ENCODE data around the gene MIB1.

The MIB1 gene

GRCh38 chr18:21762181-21762772 is 21.7 kb downstream of the MIB1 start:
- H3K27me3 Mint-ChIP-seq (ENCODE audit: low read depth, poor library complexity) = no peaks in the 10 kb centered on the region
- H3K27ac Mint-ChIP-seq = no peak overlapping the region
- peaks cover 24% of the 10 kb centered on the region for H3K4me1 Mint-ChIP-seq
- peaks cover 33% of the 10 kb centered on the region for H3K36me3 Mint-ChIP-seq (ENCODE audit: low read depth)
- no peaks in the 10 kb centered on the region for H3K9me3 Mint-ChIP-seq
- no peak for DNase-seq
- no peak overlapping the region for H3K4me3 Mint-ChIP-seq
- TF ChIP-seq, protein P1, sequence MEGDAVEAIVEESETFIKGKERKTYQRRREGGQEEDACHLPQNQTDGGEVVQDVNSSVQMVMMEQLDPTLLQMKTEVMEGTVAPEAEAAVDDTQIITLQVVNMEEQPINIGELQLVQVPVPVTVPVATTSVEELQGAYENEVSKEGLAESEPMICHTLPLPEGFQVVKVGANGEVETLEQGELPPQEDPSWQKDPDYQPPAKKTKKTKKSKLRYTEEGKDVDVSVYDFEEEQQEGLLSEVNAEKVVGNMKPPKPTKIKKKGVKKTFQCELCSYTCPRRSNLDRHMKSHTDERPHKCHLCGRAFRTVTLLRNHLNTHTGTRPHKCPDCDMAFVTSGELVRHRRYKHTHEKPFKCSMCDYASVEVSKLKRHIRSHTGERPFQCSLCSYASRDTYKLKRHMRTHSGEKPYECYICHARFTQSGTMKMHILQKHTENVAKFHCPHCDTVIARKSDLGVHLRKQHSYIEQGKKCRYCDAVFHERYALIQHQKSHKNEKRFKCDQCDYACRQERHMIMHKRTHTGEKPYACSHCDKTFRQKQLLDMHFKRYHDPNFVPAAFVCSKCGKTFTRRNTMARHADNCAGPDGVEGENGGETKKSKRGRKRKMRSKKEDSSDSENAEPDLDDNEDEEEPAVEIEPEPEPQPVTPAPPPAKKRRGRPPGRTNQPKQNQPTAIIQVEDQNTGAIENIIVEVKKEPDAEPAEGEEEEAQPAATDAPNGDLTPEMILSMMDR (IDR thresholded peaks at IDR 0.05) = no peak

DNA sequence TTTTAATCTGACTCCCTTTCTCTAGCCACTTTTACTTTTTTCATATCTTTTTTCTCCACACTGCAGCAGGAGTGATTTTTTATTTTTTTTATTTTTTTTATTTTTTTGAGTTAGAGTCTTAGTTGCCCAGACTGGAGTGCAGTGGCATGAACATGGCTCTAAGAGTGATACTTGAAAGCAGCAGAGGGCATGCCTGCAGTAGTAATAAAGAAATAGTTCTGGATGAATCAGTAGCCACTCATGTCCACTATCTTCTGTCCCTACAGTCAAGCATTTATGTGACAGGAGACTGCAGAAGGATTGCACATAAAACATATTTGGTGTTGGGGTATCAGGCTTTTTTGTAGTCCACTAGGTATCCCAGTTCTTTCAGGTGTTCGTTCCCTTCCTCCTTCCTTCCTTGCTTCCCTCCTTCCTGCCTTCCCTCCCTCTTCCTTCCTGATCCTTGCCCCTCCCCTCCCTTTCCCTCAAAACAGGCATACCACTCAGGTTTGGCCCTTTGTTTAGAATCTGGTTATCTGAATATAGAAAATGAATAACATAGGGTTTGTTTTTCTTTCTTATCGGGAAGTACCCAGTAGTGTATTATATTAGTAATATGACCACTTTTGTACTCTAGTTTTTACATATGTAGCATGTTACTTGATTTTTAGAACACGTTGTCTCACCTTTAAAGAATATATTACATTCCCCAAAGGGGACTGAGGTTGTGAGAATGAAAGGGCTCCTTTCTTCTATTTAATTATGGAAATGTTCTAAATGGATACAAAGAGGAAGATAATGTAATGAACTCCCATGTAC is 23.5 kb downstream of the MIB1 start:
- H3K4me3 Mint-ChIP-seq = no peak overlapping the region
- H3K9me3 Mint-ChIP-seq = no peaks in the 10 kb centered on the region
- no peak for DNase-seq
- peaks cover 41% of the 10 kb centered on the region for H3K36me3 Mint-ChIP-seq (ENCODE audit: low read depth)
- H3K4me1 Mint-ChIP-seq = peaks cover 24% of the 10 kb centered on the region
- TF ChIP-seq, protein P1 (IDR thresholded peaks at IDR 0.05) = no peak
- no peaks in the 10 kb centered on the region for H3K27me3 Mint-ChIP-seq (ENCODE audit: low read depth, poor library complexity)
- no peak overlapping the region for H3K27ac Mint-ChIP-seq

- no peak overlapping the region for H3K27ac Mint-ChIP-seq
Observed at GRCh38 chr18:21769206-21769605, 28.6 kb downstream of the MIB1 start.

GRCh38 chr18:21774722-21775121 is 34.1 kb downstream of the MIB1 start:
- Mint-ChIP-seq H3K4me3 (no peak overlapping the region), H3K9me3 (no peaks in the 10 kb centered on the region), H3K4me1 (no peaks in the 10 kb centered on the region), H3K36me3 (ENCODE audit: low read depth) (peaks cover 73% of the 10 kb centered on the region), H3K27ac (no peak overlapping the region), H3K27me3 (ENCODE audit: low read depth, poor library complexity) (no peaks in the 10 kb centered on the region)
- TF ChIP-seq, protein P1 (IDR thresholded peaks at IDR 0.05) = no peak
- DNase-seq = no peak

More at GRCh38 chr18:21769206-21769605, 28.6 kb downstream of the MIB1 start:
- Mint-ChIP-seq H3K36me3 (ENCODE audit: low read depth) (peaks cover 84% of the 10 kb centered on the region), H3K4me3 (no peak overlapping the region), H3K4me1 (no peaks in the 10 kb centered on the region), H3K9me3 (no peaks in the 10 kb centered on the region), H3K27me3 (ENCODE audit: low read depth, poor library complexity) (no peaks in the 10 kb centered on the region)
- no peak for DNase-seq
- TF ChIP-seq, protein P1 (IDR thresholded peaks at IDR 0.05) = no peak

- TF ChIP-seq, protein P1 (IDR thresholded peaks at IDR 0.05) = no peak
- no peak for DNase-seq
- Mint-ChIP-seq H3K36me3 (ENCODE audit: low read depth) (peaks cover 73% of the 10 kb centered on the region), H3K4me3 (no peak overlapping the region), H3K27me3 (ENCODE audit: low read depth, poor library complexity) (no peaks in the 10 kb centered on the region), H3K27ac (peak overlapping the region; percentile 65), H3K4me1 (no peaks in the 10 kb centered on the region), H3K9me3 (no peaks in the 10 kb centered on the region)
Observed at GRCh38 chr18:21777814-21778213, 37.2 kb downstream of the MIB1 start.
